ENCODE measurements around the gene ZEB1. TPM values are rescaled to one million over a fixed set of nuclear protein-coding genes. Genes with fewer than 3 reads are reported as not detected.

ZEB1 gene
- total RNA-seq, 2 donors from 2014 or later: 0.84 TPM

DNA sequence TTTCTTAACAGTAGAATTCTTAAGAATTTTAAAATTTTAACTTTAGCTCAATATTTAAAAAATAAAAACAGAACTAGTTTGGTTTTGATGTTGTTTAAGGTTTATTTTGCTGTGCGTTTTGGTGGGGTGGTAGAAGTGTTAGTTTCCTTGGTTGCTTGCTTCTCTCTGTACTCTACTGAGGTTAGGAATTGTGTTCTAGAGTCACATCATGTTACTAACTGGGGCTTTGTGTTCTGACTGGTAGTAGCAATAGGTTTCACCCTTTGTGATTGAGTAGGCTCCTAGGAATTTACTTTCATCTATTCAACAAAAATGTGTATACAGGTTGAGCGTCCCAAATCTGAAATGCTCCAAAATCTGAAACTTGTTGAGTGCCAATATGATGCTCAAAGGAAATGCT, 99.5 kb downstream of the ZEB1 start:
- Mint-ChIP-seq H3K4me3 (no peak overlapping the region), H3K9me3 (no peaks in the 10 kb centered on the region), H3K27me3 (ENCODE audit: insufficient read depth) (no peaks in the 10 kb centered on the region), H3K27ac (no peak overlapping the region), H3K36me3 (ENCODE audit: low read depth) (no peaks in the 10 kb centered on the region), H3K4me1 (no peaks in the 10 kb centered on the region)
- H3K9me3 ChIP-seq (ENCODE audit: control insufficient read depth, low read length): no peaks in the 10 kb centered on the region
- H3K27me3 ChIP-seq (ENCODE audit: control insufficient read depth, insufficient read depth, low read length, poor library complexity, severe bottlenecking): no peaks in the 10 kb centered on the region
- no peaks in the 10 kb centered on the region for H3K36me3 ChIP-seq (ENCODE audit: control insufficient read depth, insufficient read depth, low read length)
- no peak overlapping the region for H3K4me3 ChIP-seq (ENCODE audit: low read length)
- DNase-seq: no peak
- H3K9ac ChIP-seq (ENCODE audit: extremely low read depth, low read length, poor library complexity, severe bottlenecking): no peak overlapping the region
- no peak overlapping the region for H3K27ac ChIP-seq (ENCODE audit: low read depth, low read length)
- no peaks in the 10 kb centered on the region for H3K4me1 ChIP-seq (ENCODE audit: control insufficient read depth, insufficient read depth, low read length)
- TF ChIP-seq, protein P1, sequence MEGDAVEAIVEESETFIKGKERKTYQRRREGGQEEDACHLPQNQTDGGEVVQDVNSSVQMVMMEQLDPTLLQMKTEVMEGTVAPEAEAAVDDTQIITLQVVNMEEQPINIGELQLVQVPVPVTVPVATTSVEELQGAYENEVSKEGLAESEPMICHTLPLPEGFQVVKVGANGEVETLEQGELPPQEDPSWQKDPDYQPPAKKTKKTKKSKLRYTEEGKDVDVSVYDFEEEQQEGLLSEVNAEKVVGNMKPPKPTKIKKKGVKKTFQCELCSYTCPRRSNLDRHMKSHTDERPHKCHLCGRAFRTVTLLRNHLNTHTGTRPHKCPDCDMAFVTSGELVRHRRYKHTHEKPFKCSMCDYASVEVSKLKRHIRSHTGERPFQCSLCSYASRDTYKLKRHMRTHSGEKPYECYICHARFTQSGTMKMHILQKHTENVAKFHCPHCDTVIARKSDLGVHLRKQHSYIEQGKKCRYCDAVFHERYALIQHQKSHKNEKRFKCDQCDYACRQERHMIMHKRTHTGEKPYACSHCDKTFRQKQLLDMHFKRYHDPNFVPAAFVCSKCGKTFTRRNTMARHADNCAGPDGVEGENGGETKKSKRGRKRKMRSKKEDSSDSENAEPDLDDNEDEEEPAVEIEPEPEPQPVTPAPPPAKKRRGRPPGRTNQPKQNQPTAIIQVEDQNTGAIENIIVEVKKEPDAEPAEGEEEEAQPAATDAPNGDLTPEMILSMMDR (conservative IDR thresholded peaks at IDR 0.05): no peak
- 88% methylated on average over 2 of the region's 2 CpGs; no CpG with 5 or more reads in 1 of the 2 experiments for WGBS, 2 experiments (ENCODE audit: insufficient coverage in 1 of 2, insufficient read length in 1 of 2)

DNA sequence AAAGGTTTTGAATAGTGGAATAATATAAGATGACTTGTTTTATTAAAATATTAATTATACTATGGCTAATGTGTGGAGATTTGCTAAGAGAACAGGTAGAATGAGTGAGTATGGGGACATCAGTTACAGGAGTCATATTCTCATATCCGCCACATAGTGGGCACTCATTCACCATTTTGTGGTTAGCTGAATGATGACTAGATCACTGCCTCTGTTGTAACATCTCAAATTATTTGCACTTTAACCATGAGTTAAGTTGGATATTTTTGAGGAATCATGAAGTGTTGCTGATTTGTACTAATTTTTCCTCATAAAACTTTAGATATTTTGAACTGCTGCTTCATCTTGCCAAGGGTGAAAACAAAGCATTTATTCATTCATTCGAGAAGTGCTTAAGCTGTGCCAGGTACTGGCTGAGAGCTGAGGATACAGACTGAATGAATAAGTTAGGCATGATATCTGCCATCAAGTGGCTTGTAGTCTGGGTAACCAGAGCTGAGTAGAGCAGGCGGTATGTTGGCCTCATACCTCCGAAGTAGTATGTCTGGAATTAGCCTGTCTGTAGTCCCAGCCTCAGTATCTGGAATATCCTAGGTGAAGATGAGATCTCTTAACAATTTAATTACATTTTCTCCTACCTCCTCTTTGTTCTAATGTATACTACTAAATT, 100.5 kb downstream of the ZEB1 start:
- H3K27ac ChIP-seq (ENCODE audit: low read depth, low read length): no peak overlapping the region
- H3K27me3 Mint-ChIP-seq (ENCODE audit: insufficient read depth): no peaks in the 10 kb centered on the region
- H3K36me3 Mint-ChIP-seq (ENCODE audit: low read depth): no peaks in the 10 kb centered on the region
- no peak overlapping the region for H3K27ac Mint-ChIP-seq
- no peaks in the 10 kb centered on the region for H3K36me3 ChIP-seq (ENCODE audit: control insufficient read depth, insufficient read depth, low read length)
- H3K27me3 ChIP-seq (ENCODE audit: control insufficient read depth, insufficient read depth, low read length, poor library complexity, severe bottlenecking): no peaks in the 10 kb centered on the region
- DNase-seq: no peak
- no peaks in the 10 kb centered on the region for H3K9me3 Mint-ChIP-seq
- 88 to 95% methylated on average over 2 to 4 of the region's 4 CpGs for WGBS, 2 experiments (ENCODE audit: insufficient coverage in 1 of 2, insufficient read length in 1 of 2)
- no peak overlapping the region for H3K9ac ChIP-seq (ENCODE audit: extremely low read depth, low read length, poor library complexity, severe bottlenecking)
- H3K4me3 ChIP-seq (ENCODE audit: low read length): no peak overlapping the region
- H3K4me1 Mint-ChIP-seq: no peaks in the 10 kb centered on the region
- TF ChIP-seq, protein P1 (conservative IDR thresholded peaks at IDR 0.05): no peak
- no peaks in the 10 kb centered on the region for H3K4me1 ChIP-seq (ENCODE audit: control insufficient read depth, insufficient read depth, low read length)
- H3K9me3 ChIP-seq (ENCODE audit: control insufficient read depth, low read length): no peaks in the 10 kb centered on the region
- H3K4me3 Mint-ChIP-seq: no peak overlapping the region

DNA sequence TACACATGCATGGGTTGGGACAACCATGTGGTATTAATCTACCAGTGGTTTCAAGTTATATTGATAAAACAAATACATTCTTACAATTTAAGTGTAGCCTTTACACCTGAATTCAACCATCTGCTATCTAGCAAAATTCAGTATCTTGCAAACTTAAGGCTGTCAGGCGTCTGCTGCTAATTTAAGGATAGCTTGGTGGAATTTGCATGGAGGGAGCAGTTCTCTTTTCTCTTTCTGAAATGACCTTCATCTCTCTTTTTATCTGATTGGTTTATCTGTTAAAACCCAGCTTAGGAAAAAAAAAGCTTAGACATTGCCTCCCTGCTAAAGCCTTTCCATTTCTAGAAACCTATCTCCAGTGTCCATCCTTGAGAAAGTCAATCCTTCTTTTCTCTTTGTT, 102.3 kb downstream of the ZEB1 start:
- no peaks in the 10 kb centered on the region for H3K27me3 Mint-ChIP-seq (ENCODE audit: insufficient read depth)
- no peak overlapping the region for H3K4me3 Mint-ChIP-seq

More for the DNA sequence above, 102.3 kb downstream of the ZEB1 start:
- Histone ChIP-seq H3K9me3 (ENCODE audit: control insufficient read depth, low read length) (no peaks in the 10 kb centered on the region), H3K4me1 (ENCODE audit: control insufficient read depth, insufficient read depth, low read length) (no peaks in the 10 kb centered on the region), H3K27ac (ENCODE audit: low read depth, low read length) (no peak overlapping the region), H3K9ac (ENCODE audit: extremely low read depth, low read length, poor library complexity, severe bottlenecking) (no peak overlapping the region), H3K36me3 (ENCODE audit: control insufficient read depth, insufficient read depth, low read length) (no peaks in the 10 kb centered on the region), H3K27me3 (ENCODE audit: control insufficient read depth, insufficient read depth, low read length, poor library complexity, severe bottlenecking) (no peaks in the 10 kb centered on the region), H3K4me3 (ENCODE audit: low read length) (no peak overlapping the region)
- DNase-seq: no peak
- no peaks in the 10 kb centered on the region for H3K4me1 Mint-ChIP-seq
- H3K36me3 Mint-ChIP-seq (ENCODE audit: low read depth): no peaks in the 10 kb centered on the region
- no peak overlapping the region for H3K27ac Mint-ChIP-seq
- no peaks in the 10 kb centered on the region for H3K9me3 Mint-ChIP-seq
- TF ChIP-seq, protein P1 (conservative IDR thresholded peaks at IDR 0.05): no peak
- WGBS, 2 experiments (ENCODE audit: insufficient coverage in 1 of 2, insufficient read length in 1 of 2): 92% methylated on average over 1 of the region's 1 CpG; no CpG with 5 or more reads in 1 of the 2 experiments

Measured in endodermal cell (in vitro differentiated cells).